ENCODE results near the gene ZNF740.
"Not testable (repeated sequence)": the region's sequence is repeated elsewhere in the genome, so short reads cannot be mapped to it uniquely, and the experiment has no call there.

Gene ZNF740

DNA sequence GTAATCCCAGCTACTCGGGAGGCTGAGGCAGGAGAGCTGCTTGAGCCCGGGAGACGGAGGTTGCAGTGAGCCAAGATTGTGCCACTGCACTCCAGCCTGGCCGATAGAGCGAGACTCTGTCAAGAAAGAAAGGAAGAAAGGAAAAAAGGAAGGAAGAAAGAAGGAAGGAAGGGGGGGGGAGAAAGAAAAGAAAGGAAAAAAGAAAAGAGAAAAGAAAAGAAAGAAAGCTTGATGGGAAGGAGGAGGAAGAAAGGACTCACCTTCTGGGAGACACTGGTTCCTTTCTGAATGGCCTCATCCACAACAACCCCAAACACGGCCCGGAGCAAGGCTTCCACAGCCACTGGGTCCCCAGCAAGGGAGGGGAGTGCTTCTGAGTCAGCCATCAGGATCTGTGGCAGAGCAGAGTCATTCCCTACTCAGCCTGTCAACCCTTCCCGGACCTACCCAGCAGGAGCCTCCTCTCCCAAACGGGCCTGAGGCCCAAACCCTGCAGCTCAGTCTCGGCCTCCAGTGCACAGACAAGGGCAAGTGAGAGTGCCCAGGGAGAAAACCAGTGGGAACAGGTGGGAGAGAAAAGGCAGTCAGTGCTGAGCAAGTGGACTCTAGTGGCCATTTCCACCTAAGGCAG is 7.3 kb upstream of the ZNF740 start:
- no peak for DNase-seq

DNA sequence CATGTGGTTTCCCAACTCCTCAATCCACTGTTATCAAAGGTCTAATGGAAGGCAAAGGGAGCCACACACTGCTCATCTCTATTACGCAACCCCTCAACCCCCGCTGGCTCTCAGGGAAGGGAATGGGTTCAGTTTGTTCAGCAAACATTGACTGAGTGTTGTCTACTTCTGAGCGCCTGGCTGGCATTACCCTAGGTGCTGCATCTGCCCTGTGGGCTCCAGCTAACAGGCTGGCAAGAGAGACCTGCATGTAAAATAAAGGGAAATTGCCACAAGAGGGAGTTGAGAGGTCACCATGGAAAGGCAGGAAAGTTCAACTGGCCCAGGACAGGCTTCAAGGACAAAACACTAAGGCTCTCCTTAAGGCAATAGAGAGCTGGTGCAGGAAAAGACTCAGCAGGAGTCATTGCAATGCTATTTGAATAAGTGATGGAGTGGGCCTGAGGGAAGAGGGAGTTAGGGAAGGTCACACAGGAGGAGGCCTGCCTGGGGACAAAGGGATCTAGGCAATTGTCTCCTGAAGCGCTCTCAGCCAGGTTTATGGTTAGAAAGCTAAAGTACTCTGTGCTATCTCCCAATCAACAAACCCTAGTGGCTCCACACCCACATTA is 5.5 kb upstream of the ZNF740 start:
- peak; percentile 53 to 54 (median 54) for DNase-seq

DNA sequence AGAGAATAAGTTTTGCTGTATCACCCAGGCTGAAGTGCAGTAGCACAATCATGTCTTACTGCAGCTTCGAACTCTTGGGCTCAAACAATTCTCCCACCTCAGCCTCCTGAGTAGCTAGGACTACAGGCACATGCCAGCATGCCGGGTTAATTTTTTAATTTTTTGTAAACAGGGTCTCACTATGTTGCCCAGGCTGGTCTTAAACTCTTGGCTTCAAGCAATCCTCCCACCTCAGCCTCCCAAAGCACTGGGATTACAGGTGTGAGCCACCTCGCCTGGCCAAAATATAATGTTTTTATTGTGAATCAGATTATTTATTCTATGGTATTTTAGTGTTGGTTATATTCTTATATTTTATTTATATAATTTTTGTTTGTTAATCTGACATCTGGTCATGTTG is 3.8 kb upstream of the ZNF740 start:
- no peak for DNase-seq

DNA sequence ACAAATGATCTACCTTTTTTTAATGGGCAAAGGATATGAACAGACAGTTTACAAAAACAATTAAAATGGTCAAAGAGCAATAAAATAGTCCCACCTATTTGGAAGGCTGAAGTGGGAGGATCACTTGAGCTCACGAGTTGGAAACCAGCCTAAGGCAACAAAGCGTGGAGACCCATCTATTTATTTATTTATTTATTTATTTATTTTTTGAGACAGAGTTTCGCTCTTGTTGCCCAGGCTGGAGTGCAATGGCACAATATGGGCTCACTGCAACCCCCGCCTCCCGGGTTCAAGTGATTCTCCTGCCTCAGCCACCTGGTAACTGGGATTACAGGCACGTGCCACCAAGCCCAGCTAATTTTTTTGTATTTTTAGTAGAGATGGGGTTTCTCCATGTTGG is 3.1 kb upstream of the ZNF740 start:
- not testable (repeated sequence) for DNase-seq

DNA sequence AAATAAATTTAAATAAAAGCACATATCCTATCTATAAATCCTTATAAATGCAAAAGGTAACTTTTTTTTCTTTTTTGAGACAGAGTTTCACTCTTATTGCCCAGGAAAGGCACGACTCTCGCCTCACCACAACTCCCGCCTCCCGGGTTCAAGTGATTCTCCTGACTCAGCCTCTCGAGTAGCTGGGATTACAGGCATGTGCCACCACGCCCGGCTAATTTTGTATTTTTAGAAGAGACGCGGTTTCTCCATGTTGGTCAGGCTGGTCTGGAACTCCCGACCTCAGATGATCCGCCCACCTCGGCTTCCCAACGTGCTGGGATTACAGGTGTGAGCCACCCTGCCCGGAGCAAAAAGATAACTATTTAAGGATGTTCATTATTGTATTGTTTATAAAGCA is 1.7 kb upstream of the ZNF740 start:
- not testable (repeated sequence) for DNase-seq

DNA sequence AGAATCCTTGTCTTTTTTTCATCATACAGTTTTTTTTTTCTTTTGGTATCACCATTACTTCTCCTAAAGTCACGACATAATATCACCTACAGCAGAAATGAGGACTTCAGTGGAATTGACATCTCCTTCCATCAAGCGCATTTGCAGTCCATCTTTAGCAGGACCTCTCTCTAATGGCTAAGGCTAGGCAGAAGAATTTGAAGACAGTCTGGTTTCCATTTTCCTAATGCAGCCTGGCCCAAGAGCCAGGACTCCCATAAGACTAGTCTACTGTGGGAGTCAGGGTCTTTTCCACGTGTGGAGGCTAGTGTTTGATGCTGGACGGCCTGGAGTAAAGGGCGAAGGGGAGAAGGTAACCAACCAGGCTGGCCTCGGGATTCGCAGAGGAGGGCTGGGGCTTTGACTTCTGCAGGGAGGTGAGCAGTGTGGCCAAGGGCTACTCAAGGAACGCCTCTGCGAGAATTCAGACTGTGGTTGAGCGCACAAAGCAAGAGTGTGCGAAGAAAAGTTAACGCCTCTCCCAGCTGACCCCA is 769 bp upstream of the ZNF740 start:
- DNase-seq = peak; percentile 19 to 25 (median 25)

DNA sequence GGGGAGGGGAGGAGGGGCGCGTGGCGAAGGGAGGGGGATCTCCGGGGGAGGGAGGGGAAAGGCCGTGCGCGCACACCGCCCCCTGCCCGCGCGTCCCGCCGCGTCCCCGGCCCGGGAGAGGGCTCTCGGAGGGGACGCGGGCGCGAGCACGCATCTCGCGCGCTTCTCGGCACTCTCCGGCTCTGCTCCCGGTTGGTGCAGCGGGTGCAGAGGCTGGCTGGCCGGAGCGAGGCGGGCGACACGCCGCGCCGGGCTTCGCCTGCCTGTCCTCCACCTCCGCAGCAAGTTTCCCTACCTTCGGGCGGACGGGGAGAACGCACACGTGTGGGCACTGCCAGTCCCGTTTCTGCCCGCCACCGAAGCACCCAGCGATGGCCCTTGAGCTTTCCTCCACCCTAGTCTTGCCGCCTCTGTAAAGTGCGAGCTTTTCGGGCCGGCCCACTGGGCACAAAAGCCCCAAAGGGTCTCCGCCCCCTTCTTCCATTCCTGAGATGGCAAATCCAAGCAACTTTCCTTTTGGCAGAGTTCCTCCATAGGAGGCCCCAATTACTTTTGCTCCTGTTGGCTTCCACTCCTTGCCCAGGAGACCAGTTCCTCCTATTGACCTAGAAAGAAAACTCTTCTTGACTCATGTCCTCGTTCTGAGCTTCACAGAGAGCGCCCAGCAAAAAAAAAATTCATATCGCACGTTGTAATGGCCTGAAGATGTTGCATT is 566 bp downstream of the ZNF740 start:
- DNase-seq = peak; percentile 54 to 78 (median 57)

DNA sequence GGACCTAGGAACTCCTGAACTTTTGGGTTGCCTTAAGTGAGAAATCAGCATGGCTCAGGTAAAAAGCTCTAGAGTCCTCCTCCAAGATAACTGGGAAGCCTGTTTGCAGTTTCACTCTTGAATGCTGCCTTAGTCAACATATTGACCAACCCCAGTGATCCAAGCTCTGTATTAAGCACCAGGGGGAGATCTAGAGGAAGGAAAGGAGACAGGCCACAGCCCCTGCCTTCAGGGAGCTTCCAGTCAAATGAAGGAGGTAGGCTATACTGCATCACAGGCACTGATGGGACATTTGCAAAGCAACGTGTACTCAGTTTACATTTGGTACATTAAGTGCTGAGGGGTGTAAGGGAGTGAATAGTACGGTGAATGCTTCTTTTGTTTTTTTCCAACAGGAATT is 1.4 kb downstream of the ZNF740 start:
- peak in 1 of 3 donors; percentile 32 for DNase-seq

DNA sequence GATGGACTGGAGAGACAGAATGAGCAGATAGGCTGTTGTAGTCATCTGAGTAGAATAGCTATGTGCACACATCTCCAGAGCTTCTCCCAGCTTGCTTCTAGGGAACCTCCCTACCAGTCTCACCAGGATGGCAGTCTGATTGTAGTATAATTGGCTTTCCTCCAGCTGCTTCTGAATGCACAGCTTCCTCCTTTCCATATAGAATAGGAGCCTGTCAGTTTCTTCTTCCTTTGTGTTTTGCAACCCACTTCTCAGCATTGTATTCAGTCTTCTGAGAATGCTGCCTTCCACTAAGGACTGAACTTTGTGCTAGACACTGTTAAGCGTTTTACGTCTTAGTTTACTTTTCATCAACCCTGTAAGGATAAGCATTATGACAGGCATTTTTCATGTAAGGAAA is 2.4 kb downstream of the ZNF740 start:
- peak; percentile 73 to 80 (median 80) for DNase-seq

DNA sequence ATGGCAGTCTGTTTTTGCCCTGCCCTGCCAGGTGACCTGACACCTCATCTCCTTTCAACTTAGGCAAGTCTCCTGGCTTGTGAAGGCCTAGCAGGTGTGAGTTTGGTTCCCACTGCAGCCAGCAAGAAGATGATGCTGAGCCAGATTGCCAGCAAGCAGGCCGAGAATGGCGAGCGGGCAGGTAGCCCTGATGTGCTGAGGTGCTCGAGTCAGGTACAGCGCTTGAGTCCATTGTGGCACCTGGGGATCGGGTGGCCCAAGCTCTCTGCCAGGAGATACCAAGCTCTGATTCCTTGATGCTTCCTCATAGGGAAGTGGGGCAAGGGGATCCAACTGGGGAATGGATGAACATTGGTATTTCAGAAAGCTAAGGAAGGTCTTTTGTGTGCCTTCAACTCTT is 4.3 kb downstream of the ZNF740 start:
- no peak for DNase-seq

DNA sequence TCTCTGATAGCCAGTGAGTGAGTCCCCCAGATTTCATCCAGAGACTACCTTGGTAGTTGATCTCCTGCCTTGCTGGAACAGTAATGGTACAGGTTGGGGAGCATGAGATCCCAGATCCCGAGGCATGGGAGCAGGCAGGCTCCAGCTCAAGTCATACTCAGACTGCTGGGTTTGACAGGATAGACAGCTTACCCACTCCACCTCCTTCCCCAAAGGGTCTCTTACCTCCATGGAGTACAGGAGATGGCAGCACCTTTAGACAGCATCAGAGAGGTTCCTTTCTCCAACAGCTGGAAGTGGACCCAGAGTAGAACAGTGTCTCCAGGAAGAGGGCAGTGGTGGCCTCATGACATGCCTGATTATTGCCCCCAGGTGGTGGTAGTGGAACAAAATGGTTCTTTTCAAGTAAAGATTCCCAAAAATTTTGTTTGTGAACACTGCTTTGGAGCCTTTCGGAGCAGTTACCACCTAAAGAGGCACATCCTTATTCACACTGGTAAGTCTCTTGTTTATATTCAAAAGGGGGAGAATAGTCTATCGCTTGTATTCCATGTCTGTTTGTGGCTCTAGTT is 5.1 kb downstream of the ZNF740 start:
- DNase-seq = no peak

DNA sequence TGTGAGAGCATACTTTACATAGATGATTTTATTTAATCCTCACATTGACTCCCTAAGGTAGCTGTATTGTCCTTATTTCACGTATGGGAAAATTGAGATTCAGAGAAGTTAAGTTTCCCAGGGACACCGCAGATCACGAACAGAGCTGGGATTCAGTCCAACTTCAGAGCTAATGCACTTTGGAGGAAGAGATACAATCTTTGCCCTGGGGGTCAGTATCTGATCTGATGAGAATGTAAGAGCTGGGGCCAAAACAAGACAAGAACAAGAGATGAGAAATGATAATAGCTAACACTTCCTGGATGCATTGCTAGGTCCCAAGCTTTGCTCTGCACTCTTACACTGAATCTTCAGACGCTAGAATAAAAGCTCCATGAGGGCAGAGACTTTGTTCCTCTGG is 6.2 kb downstream of the ZNF740 start:
- DNase-seq = no peak

DNA sequence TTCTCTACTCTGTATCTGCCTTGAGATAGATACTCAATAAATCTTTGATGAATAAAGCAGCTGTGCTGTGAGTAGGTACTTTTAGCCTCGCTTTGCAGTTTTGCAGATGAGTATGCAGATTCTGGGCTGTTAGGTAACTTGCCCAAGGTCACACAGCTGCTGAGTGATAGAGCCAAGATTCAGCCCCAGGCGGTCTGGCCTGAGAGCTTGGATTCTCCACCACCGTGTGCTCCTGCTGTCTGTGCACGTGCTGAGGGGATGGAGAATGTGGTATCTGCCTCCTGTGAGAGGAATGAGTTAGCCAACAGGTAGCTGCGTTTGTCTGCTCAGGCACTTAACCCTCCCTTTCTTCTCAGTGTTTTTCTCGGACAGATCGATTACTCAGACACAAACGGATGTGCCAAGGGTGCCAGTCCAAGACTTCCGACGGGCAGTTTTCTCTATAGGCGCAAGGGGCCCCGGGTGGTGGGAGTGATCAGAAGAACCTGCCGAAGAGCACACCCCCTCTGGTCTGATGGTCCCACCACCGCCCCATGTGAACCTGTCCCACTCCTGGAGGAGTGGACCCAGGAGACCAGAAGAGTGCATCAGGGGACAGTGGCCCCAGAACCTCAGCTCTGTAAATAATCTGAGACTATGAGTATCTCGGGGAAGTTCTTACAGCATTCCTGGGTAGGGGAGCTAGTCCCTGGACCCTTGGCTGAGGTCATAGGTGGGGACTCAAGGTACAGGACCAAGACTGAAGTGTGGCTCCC is 6.8 kb downstream of the ZNF740 start:
- DNase-seq = no peak

DNA sequence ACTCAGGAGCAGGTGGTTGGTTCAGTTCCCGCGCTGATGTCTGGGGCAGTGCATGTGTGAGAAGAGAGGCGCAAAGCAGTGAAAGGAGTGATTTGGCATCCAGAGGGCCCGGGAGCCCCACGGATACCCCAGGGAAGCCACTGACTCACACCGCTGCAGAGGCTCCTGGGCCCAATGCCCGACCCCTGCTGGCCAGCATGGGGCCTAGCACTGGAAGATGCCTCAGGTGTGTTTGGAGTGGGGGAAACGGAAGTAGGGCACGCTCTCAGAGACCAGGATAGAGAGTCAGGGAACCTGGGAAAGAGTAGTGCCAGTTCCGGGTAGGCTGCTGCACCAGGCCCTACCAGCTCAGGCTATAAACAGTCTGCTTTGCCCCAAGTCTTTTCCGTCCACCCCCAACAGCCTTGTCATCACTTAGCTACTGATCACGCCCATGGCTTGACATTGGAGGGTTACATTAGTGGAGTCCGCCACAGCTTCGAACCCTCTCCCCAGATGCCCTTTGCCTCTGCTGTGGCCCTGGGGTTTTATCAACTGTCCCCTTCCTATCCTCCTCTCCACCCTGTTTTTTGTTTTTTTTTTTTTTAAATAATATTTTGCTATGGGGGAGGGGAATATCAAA is 9.7 kb downstream of the ZNF740 start:
- DNase-seq = peak in 2 of 3 donors; percentile 39 to 45

DNA sequence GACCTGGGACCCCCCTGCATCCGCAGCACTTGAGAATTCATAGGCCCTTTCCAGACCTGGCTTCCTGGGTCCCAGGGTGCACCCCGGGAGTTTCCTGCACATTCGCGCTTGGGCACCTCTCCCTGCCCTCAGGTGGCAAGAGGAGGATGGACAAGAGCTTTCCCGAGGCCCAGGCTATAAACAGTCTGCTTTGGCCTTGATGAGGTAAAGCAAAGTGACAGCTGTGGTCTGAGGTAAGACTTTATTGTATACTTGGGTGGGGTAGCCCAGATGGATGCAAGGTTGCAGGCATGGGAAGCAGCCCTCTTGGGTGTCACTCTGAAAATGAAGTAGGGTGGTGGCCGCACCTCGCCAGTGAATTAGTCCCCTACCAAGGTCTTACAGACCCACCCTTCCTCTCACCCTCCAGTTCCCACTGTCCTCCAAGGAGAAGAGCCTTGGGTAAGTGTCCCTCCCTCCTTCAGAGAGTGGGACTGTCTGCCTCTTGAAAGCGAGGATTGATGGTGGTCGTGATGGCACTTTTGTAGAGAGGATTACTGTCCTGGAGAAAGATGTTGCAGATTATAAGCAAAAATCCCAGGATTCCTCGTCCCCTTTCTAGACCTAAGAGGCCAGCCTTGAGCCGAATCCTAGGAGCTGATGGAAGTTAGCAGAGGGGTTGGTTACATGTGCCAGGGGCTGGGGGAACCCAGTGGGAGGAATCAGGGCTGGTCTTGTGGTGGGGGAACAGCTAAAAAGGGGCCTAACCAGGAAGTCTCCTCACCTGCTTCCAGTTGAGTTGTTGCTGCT is 10.8 kb downstream of the ZNF740 start:
- DNase-seq = no peak

DNA sequence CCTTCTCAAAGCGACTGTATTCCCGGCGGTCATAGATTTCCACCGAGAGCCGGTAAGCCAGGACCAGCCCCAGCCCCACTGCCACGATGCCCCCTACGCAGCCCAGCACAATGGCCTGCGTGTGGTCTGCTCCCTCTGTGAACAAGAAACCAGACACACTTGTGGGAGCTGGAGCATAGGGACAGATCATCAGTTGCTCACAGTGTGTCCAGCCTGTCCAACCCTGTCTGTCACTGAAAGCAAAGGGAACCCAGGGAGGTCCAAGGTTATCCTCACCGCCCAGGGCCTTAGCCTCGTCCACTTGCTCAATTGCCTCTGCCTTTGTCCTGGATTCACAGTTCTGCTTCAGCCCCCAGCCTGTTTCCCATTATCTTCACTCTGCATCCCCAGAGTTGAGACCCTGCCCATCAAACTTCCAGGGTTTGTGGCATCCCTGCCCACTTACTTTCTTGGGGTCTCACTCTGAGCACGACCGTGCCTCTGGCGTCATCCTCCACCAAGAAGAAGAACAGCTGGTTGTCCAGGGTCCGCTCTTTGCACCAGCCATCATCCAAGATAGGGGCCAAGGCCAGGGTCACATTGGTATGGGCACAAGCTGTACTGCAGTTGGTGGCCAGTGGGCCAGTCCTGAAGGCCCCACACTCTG is 11.5 kb downstream of the ZNF740 start:
- no peak for DNase-seq

DNA sequence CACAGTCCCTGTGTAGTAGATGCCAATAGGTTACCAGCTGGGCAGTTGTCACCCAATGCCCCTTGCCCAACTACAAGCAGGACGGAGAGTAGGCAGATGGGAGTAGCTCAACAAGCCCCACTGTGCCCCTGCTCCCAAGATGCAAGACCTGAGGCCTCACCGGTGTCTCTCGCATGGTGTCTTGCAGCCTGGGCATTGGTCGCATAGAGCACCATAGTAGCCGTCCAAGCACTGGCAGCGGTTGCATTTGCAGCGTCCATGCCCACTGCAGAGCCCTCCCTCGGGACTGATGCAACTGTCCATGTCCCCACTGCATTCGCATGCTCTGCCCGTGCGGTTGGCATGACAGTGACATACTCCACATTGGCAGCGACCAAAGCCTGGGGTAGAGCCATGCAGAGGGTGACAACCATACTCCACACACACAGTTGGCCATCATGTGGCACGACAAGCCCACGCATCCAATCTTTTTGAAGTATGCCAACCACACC is 12.1 kb downstream of the ZNF740 start:
- DNase-seq = no peak

DNA sequence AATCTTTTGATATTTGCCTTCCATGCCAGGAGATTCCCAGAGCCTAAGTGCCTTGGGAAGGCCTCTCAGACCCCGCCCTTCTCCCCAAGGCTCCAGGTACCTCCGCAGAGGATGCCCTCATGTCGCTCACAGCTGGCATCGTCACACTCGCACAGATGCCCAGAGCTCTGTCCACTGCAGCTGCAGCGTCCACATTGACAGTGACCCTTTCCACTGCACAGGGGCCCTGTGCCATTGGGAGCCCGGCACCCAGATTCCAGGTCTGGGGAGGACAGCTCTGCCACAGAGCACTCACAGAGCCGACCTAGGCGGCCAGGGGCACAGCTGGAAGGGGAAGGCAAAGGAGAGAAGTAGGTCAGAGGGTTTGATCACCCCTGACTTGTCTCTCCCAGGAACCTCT is 12.5 kb downstream of the ZNF740 start:
- no peak for DNase-seq

DNA sequence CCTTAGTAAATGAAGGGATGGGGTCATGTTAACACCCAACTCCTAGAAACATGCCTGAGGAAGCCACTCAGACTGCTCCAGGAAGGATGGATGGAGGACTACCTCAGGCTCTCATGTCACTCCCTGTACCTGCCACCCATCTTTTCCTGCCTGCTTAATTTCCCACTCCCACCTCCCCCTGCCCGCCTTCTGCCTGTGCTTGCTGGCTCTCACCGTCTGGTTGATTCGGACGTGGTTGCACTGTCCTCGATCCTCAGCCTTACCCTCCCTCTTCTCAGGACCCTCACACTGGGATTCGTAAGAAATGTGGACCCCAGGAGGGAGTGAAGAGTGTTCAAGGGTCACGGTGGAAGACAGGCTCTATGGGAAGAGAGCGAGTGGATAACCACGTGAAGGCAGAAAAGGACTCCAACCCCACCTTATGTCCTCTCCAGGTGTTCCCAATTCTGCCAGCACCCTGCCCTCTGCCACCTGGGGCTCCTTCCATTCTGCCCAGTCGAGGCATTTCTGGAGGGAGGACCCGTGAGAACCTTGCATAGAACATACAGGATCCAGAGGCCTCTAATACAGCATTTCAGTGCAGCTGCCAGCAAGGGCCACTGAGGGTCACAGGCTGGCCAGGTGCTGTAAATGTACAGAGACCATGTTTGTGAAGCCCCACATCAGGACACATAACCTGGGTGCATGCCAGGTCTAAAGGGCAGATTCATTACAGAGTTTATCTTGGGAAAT is 13.6 kb downstream of the ZNF740 start:
- no peak for DNase-seq

DNA sequence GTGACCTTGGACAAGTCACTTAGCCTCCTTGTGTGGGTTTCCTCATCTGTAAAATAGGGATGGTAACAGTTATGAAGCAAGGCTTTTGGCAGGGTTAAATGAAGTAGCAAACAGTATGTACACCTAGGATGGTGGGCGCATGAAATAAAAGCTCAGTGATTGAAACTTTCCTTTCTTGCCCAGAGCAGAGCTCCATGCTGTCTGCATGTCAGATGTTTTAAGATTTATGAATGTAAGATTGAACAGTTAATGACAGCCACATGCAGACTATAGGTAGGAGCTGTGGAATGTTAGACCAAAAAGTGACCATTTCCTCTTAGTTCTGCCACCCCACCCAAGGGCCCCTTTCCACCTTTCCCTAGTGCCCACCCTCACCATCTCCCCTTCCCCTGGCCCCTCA is 14.5 kb downstream of the ZNF740 start:
- no peak for DNase-seq
